Endothelial cell (in vitro differentiated cells): ENCODE results near the gene ATP1A4. TPM values are rescaled to one million over a fixed set of nuclear protein-coding genes. Genes with fewer than 3 reads are reported as not detected.

ENCODE experiments used
- DNase-seq: peaks from one replicate; pipeline ENCODE4 v3.0.0; 2021; ENCODE audit warnings: low spot score
- H3K27ac Mint-ChIP-seq: one replicate; pipeline ENCODE4 v1.8.0; 2021; ENCODE audit warnings: mixed read lengths, inconsistent platforms; ENCODE audit not compliant: unreplicated experiment
- H3K27me3 Mint-ChIP-seq: one replicate; pipeline ENCODE4 v1.8.0; 2021; ENCODE audit warnings: mild to moderate bottlenecking, moderate library complexity, mixed read lengths, inconsistent platforms; ENCODE audit not compliant: unreplicated experiment
- H3K36me3 Mint-ChIP-seq: one replicate; pipeline ENCODE4 v1.8.0; 2021; ENCODE audit warnings: mild to moderate bottlenecking, low read depth, mixed read lengths, inconsistent platforms; ENCODE audit not compliant: unreplicated experiment
- H3K4me1 Mint-ChIP-seq: one replicate; pipeline ENCODE4 v1.8.0; 2021; ENCODE audit warnings: mild to moderate bottlenecking, mixed read lengths, inconsistent platforms; ENCODE audit not compliant: unreplicated experiment
- H3K4me3 Mint-ChIP-seq: one replicate; pipeline ENCODE4 v1.8.0; 2021; ENCODE audit warnings: mild to moderate bottlenecking, mixed read lengths, inconsistent platforms; ENCODE audit not compliant: unreplicated experiment
- H3K9me3 Mint-ChIP-seq: one replicate; pipeline ENCODE4 v1.8.0; 2021; ENCODE audit warnings: mixed read lengths, inconsistent platforms; ENCODE audit not compliant: unreplicated experiment
- CTCF ChIP-seq: fragments of 200-600 bp; sonication (generic); IDR thresholded peaks from one replicate; pipeline ENCODE4 v1.5.0; 2021; ENCODE audit warnings: antibody characterized with exemption; ENCODE audit not compliant: unreplicated experiment
- total RNA-seq: library from RNA; stranded (reverse); fragmentation: NEBNext Ultra II Directional; extraction: Animal tissue kit (Norgen Biotek cat#: 25700); gene quantifications from one replicate; pipeline ENCODE4 v1.2.1, GENCODE V29; 2021; ENCODE audit not compliant: unreplicated experiment

ATP1A4 gene
- total RNA-seq, 1 donor from 2014 or later: not detected

DNA sequence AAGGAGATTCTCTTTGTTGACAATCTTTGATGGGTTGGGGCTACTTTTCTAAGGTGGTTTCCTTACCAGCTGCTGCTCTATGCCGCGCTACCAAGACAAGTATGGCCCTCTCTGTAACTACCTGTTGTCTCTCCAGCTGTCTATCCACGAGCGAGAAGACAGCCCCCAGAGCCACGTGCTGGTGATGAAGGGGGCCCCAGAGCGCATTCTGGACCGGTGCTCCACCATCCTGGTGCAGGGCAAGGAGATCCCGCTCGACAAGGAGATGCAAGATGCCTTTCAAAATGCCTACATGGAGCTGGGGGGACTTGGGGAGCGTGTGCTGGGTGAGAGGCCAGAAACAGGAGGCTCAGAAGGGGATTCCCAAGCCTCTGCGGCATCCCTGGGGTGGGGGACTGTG is 21.4 kb upstream of the ATP1A4 start:
- Mint-ChIP-seq H3K4me3 (no peak overlapping the region), H3K27me3 (peaks cover 6% of the 10 kb centered on the region), H3K9me3 (no peaks in the 10 kb centered on the region), H3K36me3 (no peaks in the 10 kb centered on the region), H3K27ac (no peak overlapping the region), H3K4me1 (no peaks in the 10 kb centered on the region)
- no peak for DNase-seq
- no peak for TF ChIP-seq CTCF

- H3K27me3 Mint-ChIP-seq: peaks cover 9% of the 10 kb centered on the region
- DNase-seq: no peak
- no peaks in the 10 kb centered on the region for H3K9me3 Mint-ChIP-seq
- H3K36me3 Mint-ChIP-seq: no peaks in the 10 kb centered on the region
- no peak overlapping the region for H3K4me3 Mint-ChIP-seq
- H3K27ac Mint-ChIP-seq: no peak overlapping the region
- H3K4me1 Mint-ChIP-seq: no peaks in the 10 kb centered on the region
- no peak for TF ChIP-seq CTCF
Measured at GRCh38 chr1:160130486-160130885, 20.9 kb upstream of the ATP1A4 start.

GRCh38 chr1:160130939-160131338 is 20.5 kb upstream of the ATP1A4 start:
- no peak overlapping the region for H3K4me3 Mint-ChIP-seq
- H3K9me3 Mint-ChIP-seq: no peaks in the 10 kb centered on the region
- no peaks in the 10 kb centered on the region for H3K4me1 Mint-ChIP-seq
- H3K27ac Mint-ChIP-seq: no peak overlapping the region
- TF ChIP-seq CTCF: no peak
- no peak for DNase-seq
- H3K36me3 Mint-ChIP-seq: no peaks in the 10 kb centered on the region
- H3K27me3 Mint-ChIP-seq: peaks cover 9% of the 10 kb centered on the region

GRCh38 chr1:160131803-160132565 is 19.4 kb upstream of the ATP1A4 start:
- H3K27ac Mint-ChIP-seq: peak overlapping the region; percentile 25
- H3K4me1 Mint-ChIP-seq: no peaks in the 10 kb centered on the region
- H3K36me3 Mint-ChIP-seq: no peaks in the 10 kb centered on the region
- H3K27me3 Mint-ChIP-seq: peaks cover 11% of the 10 kb centered on the region
- no peak for TF ChIP-seq CTCF
- no peaks in the 10 kb centered on the region for H3K9me3 Mint-ChIP-seq
- no peak for DNase-seq
- H3K4me3 Mint-ChIP-seq: no peak overlapping the region

- Mint-ChIP-seq H3K27ac (no peak overlapping the region), H3K9me3 (no peaks in the 10 kb centered on the region), H3K4me3 (no peak overlapping the region), H3K27me3 (peaks cover 11% of the 10 kb centered on the region), H3K4me1 (no peaks in the 10 kb centered on the region), H3K36me3 (no peaks in the 10 kb centered on the region)
- no peak for DNase-seq
- TF ChIP-seq CTCF: no peak
Measured at GRCh38 chr1:160133990-160134770, 17.2 kb upstream of the ATP1A4 start.
